ENCODE results near the gene GAS7. TPM values are rescaled to one million over a fixed set of nuclear protein-coding genes. Genes with fewer than 3 reads are reported as not detected.

GAS7 gene
- total RNA-seq, 1 experiment from 2014 or later, result 4.1 TPM

DNA sequence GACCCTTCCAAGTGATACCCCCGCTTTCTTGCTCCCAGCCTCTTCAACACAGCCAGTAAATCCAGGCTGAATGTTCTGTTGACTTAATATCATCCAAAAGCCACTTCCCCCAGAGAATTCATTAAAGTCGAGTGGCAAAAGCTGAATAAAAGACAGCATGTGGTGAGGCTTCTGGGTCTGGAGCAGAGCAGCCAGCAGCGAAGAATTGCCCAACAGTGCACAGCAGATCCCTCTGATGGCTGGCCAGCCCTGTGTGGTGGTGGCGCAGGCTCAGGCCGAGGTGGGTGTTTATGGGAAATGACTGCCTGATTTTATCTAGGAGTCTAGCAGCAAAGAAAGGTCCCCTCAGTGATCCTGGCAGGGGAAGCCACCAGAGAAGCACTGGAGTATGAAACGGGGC is 263.0 kb downstream of the GAS7 start:
- Histone ChIP-seq H3K4me2 (ENCODE audit: low read length) (no peak overlapping the region), H3K4me3 (replicated peaks in 1 of 2; ENCODE audit: low read depth in 1 of 2, low read length in 2 of 2) (no peak overlapping the region), H3K36me3 (ENCODE audit: control insufficient read depth in 1 of 2, insufficient read depth in 2 of 2, low read length in 2 of 2) (no peaks in the 10 kb centered on the region), H3K27ac (ENCODE audit: low read depth, low read length) (no peak overlapping the region), H3K4me1 (ENCODE audit: control insufficient read depth in 1 of 2, insufficient read depth in 2 of 2, low read length in 2 of 2) (no peaks in the 10 kb centered on the region), H3K9ac (ENCODE audit: low read length) (no peak overlapping the region), H3K9me2 (ENCODE audit: insufficient read depth) (no peaks in the 10 kb centered on the region), H3K27me3 (ENCODE audit: insufficient read depth, low read length) (peaks cover 6% of the 10 kb centered on the region; the same call in 1 of the 2 replicates), H4K20me1 (ENCODE audit: insufficient read depth) (no peaks in the 10 kb centered on the region), H3K79me2 (ENCODE audit: insufficient read depth, low read length) (no peaks in the 10 kb centered on the region), H2AFZ (ENCODE audit: low read depth, low read length, poor library complexity, severe bottlenecking) (no peak overlapping the region), H3K9me3 (ENCODE audit: control insufficient read depth in 1 of 2, insufficient read depth in 1 of 2, low read depth in 1 of 2, low read length in 2 of 2) (no peaks in the 10 kb centered on the region)
- DNase-seq (ENCODE audit: low read depth, low spot score), result no peak
- TF ChIP-seq CEBPB (IDR thresholded peaks at IDR 0.05; ENCODE audit: low read depth) (no peak), EZH2 (IDR thresholded peaks at IDR 0.05) (no peak), CBX3 (IDR thresholded peaks at IDR 0.05; ENCODE audit: low read depth) (no peak), ZNF274 (IDR thresholded peaks at IDR 0.05; ENCODE audit: low read depth, low read length) (no peak), EZH2phosphoT487 (IDR thresholded peaks at IDR 0.05; ENCODE audit: borderline replicate concordance) (no peak), ZFX (IDR thresholded peaks at IDR 0.05) (no peak), YY1 (IDR thresholded peaks at IDR 0.05; ENCODE audit: extremely low read depth, insufficient replicate concordance, low read depth, low read length) (no peak), FOSL1 (IDR thresholded peaks at IDR 0.05; ENCODE audit: low read depth) (no peak), EGR1 (IDR thresholded peaks at IDR 0.05; ENCODE audit: low read depth) (no peak), SRF (IDR thresholded peaks at IDR 0.05; ENCODE audit: low read depth) (no peak), SP1 (IDR thresholded peaks at IDR 0.05; ENCODE audit: low read depth) (no peak), POLR2AphosphoS5 (IDR thresholded peaks at IDR 0.05; ENCODE audit: low read depth, low read length) (no peak), POLR2A (IDR thresholded peaks at IDR 0.05; ENCODE audit: borderline replicate concordance, extremely low read depth, insufficient read depth, insufficient read length) (no peak), TCF7L2 (IDR thresholded peaks at IDR 0.05; ENCODE audit: borderline replicate concordance, extremely low read depth, insufficient read depth, insufficient read length) (no peak), JUND (IDR thresholded peaks at IDR 0.05) (no peak)
- TF ChIP-seq, protein P1, sequence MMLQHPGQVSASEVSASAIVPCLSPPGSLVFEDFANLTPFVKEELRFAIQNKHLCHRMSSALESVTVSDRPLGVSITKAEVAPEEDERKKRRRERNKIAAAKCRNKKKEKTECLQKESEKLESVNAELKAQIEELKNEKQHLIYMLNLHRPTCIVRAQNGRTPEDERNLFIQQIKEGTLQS (IDR thresholded peaks at IDR 0.05), result no peak
- TF ChIP-seq, protein P2, sequence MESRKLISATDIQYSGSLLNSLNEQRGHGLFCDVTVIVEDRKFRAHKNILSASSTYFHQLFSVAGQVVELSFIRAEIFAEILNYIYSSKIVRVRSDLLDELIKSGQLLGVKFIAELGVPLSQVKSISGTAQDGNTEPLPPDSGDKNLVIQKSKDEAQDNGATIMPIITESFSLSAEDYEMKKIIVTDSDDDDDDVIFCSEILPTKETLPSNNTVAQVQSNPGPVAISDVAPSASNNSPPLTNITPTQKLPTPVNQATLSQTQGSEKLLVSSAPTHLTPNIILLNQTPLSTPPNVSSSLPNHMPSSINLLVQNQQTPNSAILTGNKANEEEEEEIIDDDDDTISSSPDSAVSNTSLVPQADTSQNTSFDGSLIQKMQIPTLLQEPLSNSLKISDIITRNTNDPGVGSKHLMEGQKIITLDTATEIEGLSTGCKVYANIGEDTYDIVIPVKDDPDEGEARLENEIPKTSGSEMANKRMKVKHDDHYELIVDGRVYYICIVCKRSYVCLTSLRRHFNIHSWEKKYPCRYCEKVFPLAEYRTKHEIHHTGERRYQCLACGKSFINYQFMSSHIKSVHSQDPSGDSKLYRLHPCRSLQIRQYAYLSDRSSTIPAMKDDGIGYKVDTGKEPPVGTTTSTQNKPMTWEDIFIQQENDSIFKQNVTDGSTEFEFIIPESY (IDR thresholded peaks at IDR 0.05; ENCODE audit: extremely low read depth, insufficient replicate concordance, low read length), result no peak
- TF ChIP-seq, protein P3, sequence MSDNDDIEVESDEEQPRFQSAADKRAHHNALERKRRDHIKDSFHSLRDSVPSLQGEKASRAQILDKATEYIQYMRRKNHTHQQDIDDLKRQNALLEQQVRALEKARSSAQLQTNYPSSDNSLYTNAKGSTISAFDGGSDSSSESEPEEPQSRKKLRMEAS (IDR thresholded peaks at IDR 0.05), result no peak
- BruUV-seq (replicated peaks), result no TSS peak
- POLR2A ChIA-PET, result no interaction called here
- CTCF ChIA-PET, result interaction anchor here (0.8 kb wide), 1 partner anchor 11 kb away, joined by 3 read pairs; no protein-coding TSS in a partner anchor
- intact Hi-C loops (cut with micrococcal nuclease), result no loop called here
- RAD21 ChIA-PET (ENCODE audit: low non-redundant PET in 1 of 2, low total read pairs in 2 of 2, uncharacterized antibody in 2 of 2, unreplicated experiment in 2 of 2), result no interaction called here
- no peak for ATAC-seq

Data from HCT116 (cell line).